Prostate gland (tissue), 2 donors: ENCODE results near the gene COLGALT1.

Experiments
- CTCF ChIP-seq, 4 experiments: fragments of 200-600 bp in 2 of 4; fragments of 450-650 bp in 2 of 4; sonication (generic) in 2 of 4; IDR thresholded peaks; 1 replicate in 3 of 4; 2 replicates in 1 of 4; pipeline ENCODE4 v1.5.1; 2016 to 2019; ENCODE audit warnings: antibody characterized with exemption in 4 of 4, mild to moderate bottlenecking in 2 of 4, moderate library complexity in 2 of 4
- POLR2A ChIP-seq: fragments of 450-650 bp; IDR thresholded peaks from one replicate; pipeline ENCODE4 v1.6.1; 2016; ENCODE audit warnings: antibody characterized with exemption, mild to moderate bottlenecking
- POLR2AphosphoS5 ChIP-seq: sonication (generic); formaldehyde crosslinking; IDR thresholded peaks from one replicate; pipeline ENCODE4 v1.6.1; 2017; ENCODE audit warnings: antibody characterized with exemption

DNA sequence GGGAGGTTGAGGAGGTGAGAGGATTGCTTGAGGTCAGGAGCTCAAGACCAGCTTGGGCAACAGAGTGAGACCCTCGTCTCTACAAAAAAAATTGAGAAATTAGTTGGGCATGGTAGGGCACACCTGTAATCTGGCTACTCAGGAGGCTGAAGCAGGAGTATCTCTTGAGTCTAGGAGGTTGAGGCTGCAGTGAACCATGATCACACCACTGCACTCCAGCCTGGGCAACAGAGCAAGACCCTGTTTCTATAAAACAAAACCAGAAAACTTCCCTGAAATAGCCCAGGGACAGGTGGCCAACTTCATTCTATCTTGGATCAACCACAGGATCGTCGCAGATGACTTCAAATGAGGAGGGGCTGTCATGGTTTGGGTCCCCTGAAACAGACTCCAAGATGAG, 28.7 kb downstream of the COLGALT1 start:
- TF ChIP-seq CTCF (IDR thresholded peaks at IDR 0.05) (no peak), POLR2AphosphoS5 (no peak), POLR2A (no peak)
